GM19455 (cell line): ENCODE data around the gene S100A16.

Experiments
- ATAC-seq: cut with Tn5 transposase; IDR thresholded peaks from one replicate; pipeline ENCODE4 v1.9.1; 2021; ENCODE audit not compliant: unreplicated experiment

The S100A16 gene

GRCh38 chr1:153638261-153638660 is 25.3 kb upstream of the S100A16 start:
- ATAC-seq: no peak

GRCh38 chr1:153636312-153636711 is 23.4 kb upstream of the S100A16 start:
- no peak for ATAC-seq

GRCh38 chr1:153635872-153636271 is 22.9 kb upstream of the S100A16 start:
- ATAC-seq: no peak

DNA sequence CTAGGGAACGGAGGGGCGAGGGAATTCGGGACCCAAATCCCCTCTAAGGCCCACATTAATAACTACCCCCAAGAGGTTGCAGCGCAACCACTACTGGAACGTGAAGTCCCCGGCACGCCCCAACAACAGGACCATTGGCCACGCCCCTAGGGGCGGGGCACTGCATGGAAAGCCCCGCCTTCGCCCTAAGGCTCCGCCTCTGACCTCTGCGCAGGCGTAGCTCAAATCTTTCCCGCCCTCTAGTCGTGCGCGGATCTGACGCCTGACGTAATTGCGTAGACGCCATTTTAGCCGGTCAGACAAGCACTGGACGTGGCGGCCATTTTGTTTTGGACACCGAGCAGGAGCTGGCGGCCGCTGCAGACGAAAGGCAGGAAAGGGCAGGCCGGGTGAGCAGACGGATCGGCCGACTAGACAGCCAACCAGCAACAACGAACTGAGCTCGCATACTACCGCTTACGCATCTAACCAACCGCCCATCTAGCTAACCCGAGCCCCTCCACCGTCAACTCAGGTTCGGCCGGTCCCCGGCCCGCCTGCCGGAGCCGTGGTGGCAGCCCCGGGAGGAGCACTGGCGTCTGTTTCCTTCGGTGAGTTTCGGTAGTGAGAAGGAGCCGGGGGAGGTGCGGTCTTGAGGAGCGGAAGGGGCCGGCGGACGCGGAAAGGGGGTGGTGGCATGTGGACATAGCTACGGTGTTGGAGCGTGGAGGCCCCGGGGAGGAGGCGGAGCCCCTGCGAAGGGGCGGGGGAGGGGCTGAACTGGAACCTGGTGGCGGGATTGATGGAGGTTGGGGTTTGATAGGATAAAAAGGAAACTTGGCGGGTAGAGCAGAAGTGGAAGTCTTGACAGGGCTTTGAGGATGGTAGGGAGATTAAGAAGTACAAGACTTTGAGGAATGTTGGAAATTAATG is 21.1 kb upstream of the S100A16 start, which contains the start of gene CHTOP:
Gene CHTOP (plus strand): TSS at position 313 of the 912 bp plus-strand sequence. CDS start 2,523 bp downstream, outside the sequence.
- peak; percentile 85 for ATAC-seq

GRCh38 chr1:153633161-153633753 is 20.3 kb upstream of the S100A16 start:
- ATAC-seq: peak; percentile 5

DNA sequence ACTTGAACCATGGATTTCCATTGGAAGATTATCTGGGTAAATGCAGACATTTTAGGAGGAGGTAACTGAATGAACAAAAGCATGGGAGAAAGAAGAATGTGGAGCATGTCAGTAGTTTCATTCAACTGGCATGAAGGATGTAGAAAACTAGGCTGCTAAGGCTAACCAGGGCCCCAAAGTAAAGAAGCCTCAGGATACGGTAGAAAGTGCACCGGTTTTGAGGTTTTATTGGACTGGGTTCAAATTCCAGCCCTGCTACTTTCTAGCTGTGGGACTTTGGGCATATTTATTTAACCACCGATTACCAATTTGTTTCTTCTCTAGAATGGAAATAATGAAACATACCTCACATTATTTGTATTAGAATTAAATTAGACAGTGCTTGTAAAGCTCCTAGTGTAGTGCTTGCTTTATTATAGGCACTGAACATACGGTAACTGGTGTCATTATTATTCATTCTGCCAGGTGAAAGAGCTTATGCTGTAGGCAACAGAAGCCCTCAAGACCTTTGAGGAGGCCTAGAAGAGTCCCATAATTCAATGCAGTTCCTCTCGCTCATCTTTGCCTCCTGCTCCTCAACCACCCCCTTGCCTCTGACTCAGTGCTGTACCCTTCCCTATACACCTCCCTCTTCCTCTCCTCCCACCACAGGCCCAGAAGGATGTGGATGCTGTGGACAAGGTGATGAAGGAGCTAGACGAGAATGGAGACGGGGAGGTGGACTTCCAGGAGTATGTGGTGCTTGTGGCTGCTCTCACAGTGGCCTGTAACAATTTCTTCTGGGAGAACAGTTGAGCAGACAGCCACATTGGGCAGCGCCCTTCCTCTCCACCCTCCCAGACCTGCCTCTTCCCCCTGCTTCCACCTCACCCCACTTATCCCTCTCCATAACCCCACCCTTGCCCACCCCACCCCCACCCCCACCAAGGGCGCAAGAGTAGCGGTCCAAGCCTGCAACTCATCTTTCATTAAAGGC is 18.4 kb upstream of the S100A16 start:
- no peak for ATAC-seq

- no peak for ATAC-seq
These were observed 17.4 kb upstream of the S100A16 start for GRCh38 chr1:153630384-153630783.

DNA sequence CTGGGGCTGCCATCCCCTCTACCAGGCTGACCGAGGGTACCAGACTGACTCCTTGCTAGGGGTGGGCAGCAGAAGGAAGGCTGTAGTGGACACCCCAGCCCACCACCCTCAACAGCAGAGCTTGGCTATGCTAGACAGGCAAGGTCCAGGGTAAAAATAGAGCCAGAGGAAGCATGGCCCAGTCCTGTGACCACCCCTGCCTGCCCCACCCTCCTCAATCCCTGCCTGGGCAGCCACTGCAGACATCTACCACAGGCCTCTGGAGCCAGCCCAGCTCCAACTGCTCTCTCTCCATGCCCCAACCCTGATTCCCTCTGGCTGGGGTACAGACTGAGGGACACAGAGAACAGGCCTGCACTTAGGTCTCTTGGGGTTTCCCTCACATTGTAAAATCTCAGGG is 17.0 kb upstream of the S100A16 start:
- no peak for ATAC-seq

DNA sequence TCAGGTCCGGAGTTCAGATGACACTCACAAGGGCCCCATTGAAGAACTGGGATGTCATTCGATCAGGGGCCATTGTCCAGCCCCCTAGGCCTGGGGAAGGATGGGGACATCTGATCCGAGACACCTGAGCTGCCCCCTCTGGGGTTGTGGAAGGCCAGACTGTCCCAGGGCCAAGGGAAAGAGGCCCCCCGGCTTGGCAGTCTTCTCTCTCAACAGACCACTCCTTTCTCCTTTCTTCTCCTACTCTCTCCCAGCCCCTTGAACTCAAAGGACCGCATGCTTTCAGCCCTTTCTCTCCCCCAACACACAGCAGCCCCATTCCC is 16.4 kb upstream of the S100A16 start:
- ATAC-seq: no peak

DNA sequence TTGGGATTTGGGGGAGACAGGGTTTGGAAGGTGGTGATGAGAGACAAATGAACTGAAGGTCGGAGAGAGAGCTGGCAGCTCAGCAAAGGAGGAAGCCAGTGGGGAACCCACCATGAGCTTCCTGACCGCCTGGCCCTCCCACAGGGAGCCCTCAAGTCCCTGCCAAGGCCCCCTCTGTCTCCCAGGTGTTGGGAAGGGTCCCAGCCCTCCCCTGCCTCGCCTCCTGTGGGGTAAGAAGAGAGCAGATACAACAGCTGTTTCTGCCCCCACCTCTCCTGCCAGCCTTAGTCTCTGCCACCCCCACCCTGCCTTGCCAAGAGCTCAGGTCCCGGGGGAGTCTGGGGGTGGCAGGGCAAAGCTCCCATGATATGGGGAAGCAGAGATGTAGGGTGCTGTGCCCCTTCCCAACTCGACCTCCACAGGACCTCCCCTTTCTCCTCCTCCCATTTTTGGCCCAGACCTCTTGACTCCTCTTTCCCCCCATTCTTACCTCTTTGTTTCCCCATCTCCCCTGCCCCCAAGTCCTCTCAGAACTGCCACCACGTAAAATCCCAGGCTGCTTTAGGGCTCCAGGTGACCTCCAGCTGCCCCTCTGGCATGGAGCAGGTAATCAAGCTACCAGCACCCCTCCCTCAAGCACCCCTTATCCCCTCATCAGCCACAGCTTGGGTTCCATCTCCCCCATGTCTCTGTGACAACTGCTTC is 15.9 kb upstream of the S100A16 start:
- no peak for ATAC-seq

GRCh38 chr1:153627715-153628626 is 15.0 kb upstream of the S100A16 start, which contains the start of gene S100A1:
TSS of gene S100A1 (plus strand) at chr1:153628434. CDS start at chr1:153630522, 2,088 bp downstream.
- ATAC-seq: no peak

- no peak for ATAC-seq
These were observed 14.2 kb upstream of the S100A16 start, which contains the start of gene S100A13 for GRCh38 chr1:153626904-153627714. TSS of gene S100A13 (minus strand) at chr1:153627505. CDS start at chr1:153626472, 1,033 bp downstream.

GRCh38 chr1:153626477-153626903 is 13.6 kb upstream of the S100A16 start:
- no peak for ATAC-seq

DNA sequence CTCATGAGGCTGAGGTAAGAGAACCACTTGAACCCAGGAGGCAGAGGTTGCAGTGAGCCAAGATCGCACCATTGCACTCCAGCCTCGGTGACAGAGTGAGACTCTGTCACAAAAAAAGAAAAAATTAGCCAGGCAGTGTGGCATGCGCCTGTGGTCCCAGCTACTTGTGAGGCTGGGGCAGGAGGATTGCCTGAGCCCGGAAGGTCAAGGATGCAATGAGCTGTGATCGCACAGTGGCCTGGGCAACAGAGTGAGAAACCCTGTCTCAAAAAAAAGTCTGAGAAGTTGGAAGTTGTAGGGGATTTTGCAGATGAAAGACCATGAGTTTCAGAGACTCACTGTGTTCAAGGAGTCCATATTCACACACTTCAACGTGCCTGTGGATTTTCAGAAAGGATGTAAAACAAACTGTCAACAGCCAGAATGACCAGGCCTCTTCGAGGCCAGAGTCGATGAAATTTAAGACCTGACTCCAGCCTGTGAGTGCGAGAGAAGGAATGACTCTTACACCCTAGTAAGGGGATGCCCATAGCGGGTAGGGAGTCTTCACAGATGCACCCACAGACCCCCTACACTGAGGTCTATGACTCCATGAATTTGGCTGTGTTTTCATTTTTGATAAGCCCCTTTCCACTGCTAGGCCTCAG is 12.2 kb upstream of the S100A16 start:
- ATAC-seq: no peak

- ATAC-seq: no peak
These were observed 10.2 kb upstream of the S100A16 start for GRCh38 chr1:153623101-153623500.

DNA sequence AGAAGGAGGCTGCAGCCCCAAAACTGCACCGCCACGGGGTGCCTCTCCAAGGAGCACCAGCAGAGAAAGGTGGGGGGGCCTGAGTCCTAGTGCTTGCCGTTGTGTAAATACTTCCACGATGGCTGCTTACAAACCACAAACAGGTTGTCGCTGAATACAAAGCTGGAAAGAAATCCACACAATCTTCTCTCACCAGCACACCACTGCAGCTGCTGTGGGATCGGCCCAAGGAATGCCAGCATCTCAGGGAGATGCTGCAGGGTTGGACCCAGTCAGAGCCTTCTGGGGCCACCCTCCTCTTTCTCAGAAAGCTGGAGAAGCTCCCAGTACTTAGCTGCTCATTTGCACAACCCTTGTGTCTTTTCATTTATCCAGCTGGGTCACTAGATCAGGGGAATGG is 6.2 kb upstream of the S100A16 start:
- ATAC-seq: no peak

GRCh38 chr1:153617663-153618062 is 4.7 kb upstream of the S100A16 start:
- no peak for ATAC-seq

GRCh38 chr1:153616917-153617311 is 4.0 kb upstream of the S100A16 start:
- no peak for ATAC-seq
